H9 (cell line): ENCODE data around the gene IGFL2. TPM values are rescaled to one million over a fixed set of nuclear protein-coding genes. Genes with fewer than 3 reads are reported as not detected.

Experiments used
- DNase-seq: peaks from one replicate; pipeline ENCODE4 v3.0.0-alpha.2; 2017
- H2AFZ ChIP-seq: one replicate; pipeline ENCODE4 v1.6.1; 2013; ENCODE audit warnings: mild to moderate bottlenecking, low read length, control low read depth, moderate library complexity
- H2AK5ac ChIP-seq: 2 replicates; pipeline ENCODE4 v1.6.1; 2013; ENCODE audit warnings: low read length, control low read depth, mixed read lengths; ENCODE audit not compliant: insufficient read length
- H2BK120ac ChIP-seq: one replicate; pipeline ENCODE4 v1.6.1; 2013; ENCODE audit warnings: low read depth, mild to moderate bottlenecking, low read length, control low read depth, inconsistent platforms; ENCODE audit not compliant: poor library complexity, severe bottlenecking
- H2BK12ac ChIP-seq: 2 replicates; pipeline ENCODE4 v1.6.1; 2013; ENCODE audit warnings: low read length, control low read depth, mixed read lengths, low read depth; ENCODE audit not compliant: insufficient read length
- H2BK15ac ChIP-seq: 2 replicates; pipeline ENCODE4 v1.6.1; 2013; ENCODE audit warnings: low read depth, low read length, control low read depth
- H2BK20ac ChIP-seq: one replicate; pipeline ENCODE4 v1.6.1; 2013; ENCODE audit warnings: low read depth, mild to moderate bottlenecking, low read length, control low read depth, inconsistent platforms; ENCODE audit not compliant: poor library complexity, severe bottlenecking
- H2BK5ac ChIP-seq: 2 replicates; pipeline ENCODE4 v1.6.1; 2013; ENCODE audit warnings: low read length, control low read depth, mixed read lengths; ENCODE audit not compliant: insufficient read length
- H3K14ac ChIP-seq: 2 replicates; pipeline ENCODE4 v1.6.1; 2013; ENCODE audit warnings: low read length, control low read depth; ENCODE audit not compliant: insufficient read depth
- H3K18ac ChIP-seq: 2 replicates; pipeline ENCODE4 v1.6.1; 2013; ENCODE audit warnings: low read depth, mild to moderate bottlenecking, mixed read lengths, low read length, control low read depth; ENCODE audit not compliant: insufficient read length
- H3K23ac ChIP-seq: 2 replicates; pipeline ENCODE4 v1.6.1; 2013; ENCODE audit warnings: low read length, control low read depth, mixed read lengths, low read depth; ENCODE audit not compliant: insufficient read length
- H3K23me2 ChIP-seq: 2 replicates; pipeline ENCODE4 v1.6.1; 2013; ENCODE audit warnings: low read depth, mild to moderate bottlenecking, mixed read lengths, low read length, control low read depth; ENCODE audit not compliant: insufficient read length, poor library complexity, severe bottlenecking
- H3K27ac ChIP-seq: 2 replicates; pipeline ENCODE4 v1.5.1; 2013; ENCODE audit warnings: low read length, control low read depth, mixed read lengths, low read depth; ENCODE audit not compliant: insufficient read length
- H3K27me3 ChIP-seq: 2 replicates; pipeline ENCODE4 v1.6.1; 2013; ENCODE audit warnings: low read length, control low read depth, inconsistent platforms; ENCODE audit not compliant: insufficient read depth
- H3K4ac ChIP-seq: 2 replicates; pipeline ENCODE4 v1.6.1; 2013; ENCODE audit warnings: low read depth, mild to moderate bottlenecking, control low read depth, inconsistent platforms, low read length, moderate library complexity
- H3K4me1 ChIP-seq: 2 replicates; pipeline ENCODE4 v1.6.1; 2013; ENCODE audit warnings: low read length, control low read depth, inconsistent platforms; ENCODE audit not compliant: insufficient read depth
- H3K4me2 ChIP-seq: 2 replicates; pipeline ENCODE4 v1.6.1; 2013; ENCODE audit warnings: low read length, control low read depth, mixed read lengths; ENCODE audit not compliant: insufficient read length, insufficient read depth
- H3K56ac ChIP-seq: 2 replicates; pipeline ENCODE4 v1.6.1; 2013; ENCODE audit warnings: low read depth, mild to moderate bottlenecking, mixed read lengths, low read length, control low read depth; ENCODE audit not compliant: insufficient read length
- H3K79me1 ChIP-seq: 2 replicates; pipeline ENCODE4 v1.6.1; 2013; ENCODE audit warnings: low read depth, mild to moderate bottlenecking, moderate library complexity, low read length, control low read depth, inconsistent platforms; ENCODE audit not compliant: insufficient read depth, poor library complexity, severe bottlenecking
- H3K79me2 ChIP-seq: 2 replicates; pipeline ENCODE4 v1.6.1; 2013; ENCODE audit warnings: low read length, control low read depth, inconsistent platforms; ENCODE audit not compliant: insufficient read depth
- H3K9ac ChIP-seq: 2 replicates; pipeline ENCODE4 v1.6.1; 2013; ENCODE audit warnings: low read length, control low read depth, mixed read lengths; ENCODE audit not compliant: insufficient read length; ENCODE audit errors: extremely low read depth
- H3K9me3 ChIP-seq: one replicate; pipeline ENCODE4 v1.6.1; 2013; ENCODE audit warnings: low read depth, low read length, inconsistent platforms; ENCODE audit not compliant: control insufficient read depth
- H3T11ph ChIP-seq: one replicate; pipeline ENCODE4 v1.6.1; 2013; ENCODE audit warnings: mild to moderate bottlenecking, low read length, control low read depth, inconsistent platforms
- H4K20me1 ChIP-seq: one replicate; pipeline ENCODE4 v1.6.1; 2013; ENCODE audit not compliant: control insufficient read depth, insufficient read length, insufficient read depth
- H4K5ac ChIP-seq: 2 replicates; pipeline ENCODE4 v1.6.1; 2013; ENCODE audit warnings: low read depth, mild to moderate bottlenecking, mixed read lengths, low read length, control low read depth; ENCODE audit not compliant: insufficient read length
- H4K8ac ChIP-seq: replicated peaks from 2 replicates; pipeline ENCODE4 v1.6.1; 2013; ENCODE audit warnings: low read length, control low read depth, mixed read lengths, low read depth; ENCODE audit not compliant: insufficient read length
- H4K91ac ChIP-seq: 2 replicates; pipeline ENCODE4 v1.6.1; 2013; ENCODE audit warnings: low read depth, mild to moderate bottlenecking, moderate library complexity, mixed read lengths, low read length, control low read depth; ENCODE audit not compliant: insufficient read length
- H3K27ac Mint-ChIP-seq, 3 experiments: 2 replicates in 2 of 3; 3 replicates in 1 of 3; pipeline ENCODE4 v1.8.0; 2020 to 2021; ENCODE audit warnings: mixed read lengths in 3 of 3, mild to moderate bottlenecking in 1 of 3, moderate library complexity in 1 of 3
- H3K27me3 Mint-ChIP-seq: 2 replicates; pipeline ENCODE4 v1.8.0; 2021; ENCODE audit warnings: low read depth, mild to moderate bottlenecking, moderate library complexity, mixed read lengths
- H3K36me3 Mint-ChIP-seq, 3 experiments: 2 replicates in 2 of 3; 3 replicates in 1 of 3; pipeline ENCODE4 v1.8.0; 2020 to 2021; ENCODE audit warnings: low read depth in 3 of 3, mixed read lengths in 3 of 3; ENCODE audit not compliant: insufficient read depth in 1 of 3
- H3K4me1 Mint-ChIP-seq, 2 experiments: 2 replicates each; pipeline ENCODE4 v1.8.0; 2020; ENCODE audit warnings: mixed read lengths in 2 of 2
- H3K4me3 Mint-ChIP-seq, 2 experiments: 2 replicates in 1 of 2; 3 replicates in 1 of 2; pipeline ENCODE4 v1.8.0; 2020 to 2021; ENCODE audit warnings: mild to moderate bottlenecking in 2 of 2, mixed read lengths in 2 of 2, moderate library complexity in 1 of 2
- H3K9me3 Mint-ChIP-seq, 2 experiments: 2 replicates in 1 of 2; 3 replicates in 1 of 2; pipeline ENCODE4 v1.8.0; 2020; ENCODE audit warnings: mild to moderate bottlenecking in 2 of 2, mixed read lengths in 2 of 2, moderate library complexity in 1 of 2
- CTCF ChIP-seq: fragments of 200-600 bp; sonication (generic); conservative IDR thresholded peaks from 3 replicates; pipeline ENCODE4 v1.8.0; 2021; ENCODE audit warnings: antibody characterized with exemption, mild to moderate bottlenecking
- WGBS: extraction: QIAGEN DNeasy Blood & Tissue Kit; methylation state at CpG from one replicate; pipeline ENCODE4 v1.1.7; 2013; ENCODE audit warnings: missing lambda C conversion rate, low lambda C conversion rate, mixed read lengths; ENCODE audit not compliant: insufficient read length; ENCODE audit errors: extremely low coverage; 5-methylcytosine and 5-hydroxymethylcytosine counted together
- total RNA-seq: library from RNA; stranded (reverse); gene quantifications from 2 replicates; pipeline ENCODE4 v1.2.1, GENCODE V29; 2021

IGFL2 gene
- total RNA-seq, 1 experiment from 2014 or later = not detected

DNA sequence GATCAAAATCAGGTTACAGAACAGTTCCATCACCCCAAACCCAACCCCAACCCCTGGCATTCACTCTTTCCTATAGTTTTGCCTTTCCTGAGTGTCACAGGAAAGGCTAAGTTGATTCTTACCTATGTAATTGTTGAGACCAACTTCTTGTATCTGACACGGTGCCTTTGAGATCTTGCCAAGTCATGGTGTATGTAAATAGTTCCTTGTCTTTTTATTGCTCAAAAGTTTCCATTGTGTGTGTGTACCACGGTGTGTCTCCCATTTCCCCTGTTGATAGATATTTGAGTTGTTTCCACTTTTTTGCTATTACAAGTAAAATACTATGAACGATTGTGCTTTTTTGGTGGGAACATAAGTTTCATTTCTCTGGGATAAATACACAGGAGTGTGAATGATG is 3.3 kb upstream of the IGFL2 start:
- Histone ChIP-seq H2BK120ac (no peak overlapping the region), H3K18ac (no peak overlapping the region), H3K79me1 (no peaks in the 10 kb centered on the region), H3K14ac (no peak overlapping the region), H2BK5ac (no peak overlapping the region), H4K20me1 (no peaks in the 10 kb centered on the region), H2AFZ (no peak overlapping the region), H3K4me1 (no peaks in the 10 kb centered on the region), H3K23ac (no peak overlapping the region), H4K8ac (no peak overlapping the region), H3K23me2 (no peaks in the 10 kb centered on the region), H3K27ac (no peak overlapping the region), H4K5ac (no peak overlapping the region), H2AK5ac (no peak overlapping the region), H3K9me3 (no peaks in the 10 kb centered on the region), H3K56ac (no peak overlapping the region), H3K4ac (no peak overlapping the region), H2BK15ac (no peak overlapping the region), H4K91ac (no peak overlapping the region), H3K79me2 (no peaks in the 10 kb centered on the region), H3K9ac (no peak overlapping the region), H3K27me3 (no peaks in the 10 kb centered on the region), H3K4me2 (no peak overlapping the region), H2BK12ac (no peak overlapping the region), H2BK20ac (no peak overlapping the region), H3T11ph (no peak overlapping the region)
- no CpG with 5 or more reads among the region's 3 CpGs for WGBS
- no peak for TF ChIP-seq CTCF
- DNase-seq = no peak
- H3K27ac Mint-ChIP-seq = no peak overlapping the region
- H3K36me3 Mint-ChIP-seq = no peaks in the 10 kb centered on the region; a peak in 1 of 7 replicates
- H3K4me1 Mint-ChIP-seq = peaks cover 7 to 11% of the 10 kb centered on the region in 2 experiments; a peak in 3 of 4 replicates
- no peaks in the 10 kb centered on the region for H3K9me3 Mint-ChIP-seq
- no peak overlapping the region for H3K4me3 Mint-ChIP-seq
- H3K27me3 Mint-ChIP-seq = peaks cover 20% of the 10 kb centered on the region
